Mesodermal cell (in vitro differentiated cells): Measurements from ENCODE around the gene SDK1.

Source experiments
- H3K27ac ChIP-seq: 2 replicates; pipeline ENCODE4 v1.7.0; 2013; ENCODE audit warnings: mild to moderate bottlenecking, low read depth, low read length, moderate library complexity; ENCODE audit not compliant: severe bottlenecking
- H3K36me3 ChIP-seq: 2 replicates; pipeline ENCODE4 v1.7.1; 2013; ENCODE audit warnings: mild to moderate bottlenecking, low read length, moderate library complexity; ENCODE audit not compliant: control insufficient read depth, insufficient read depth
- H3K4me1 ChIP-seq: one replicate; pipeline ENCODE4 v1.7.1; 2013; ENCODE audit warnings: mild to moderate bottlenecking, low read length; ENCODE audit not compliant: insufficient read depth, control insufficient read depth, poor library complexity, severe bottlenecking
- H3K4me3 ChIP-seq: 2 replicates; pipeline ENCODE4 v1.7.0; 2013; ENCODE audit warnings: low read length, control low read depth, mild to moderate bottlenecking; ENCODE audit not compliant: insufficient read depth, poor library complexity, severe bottlenecking; ENCODE audit errors: extremely low read depth
- H3K9me3 ChIP-seq: 2 replicates; pipeline ENCODE4 v1.7.1; 2013; ENCODE audit warnings: mild to moderate bottlenecking, low read length, moderate library complexity; ENCODE audit not compliant: control insufficient read depth
- WGBS, 2 experiments: methylation state at CpG; one replicate each; pipeline ENCODE4 v1.1.5; 2013; ENCODE audit warnings: missing lambda C conversion rate in 2 of 2; ENCODE audit not compliant: insufficient coverage in 2 of 2; 5-methylcytosine and 5-hydroxymethylcytosine counted together

The SDK1 gene

DNA sequence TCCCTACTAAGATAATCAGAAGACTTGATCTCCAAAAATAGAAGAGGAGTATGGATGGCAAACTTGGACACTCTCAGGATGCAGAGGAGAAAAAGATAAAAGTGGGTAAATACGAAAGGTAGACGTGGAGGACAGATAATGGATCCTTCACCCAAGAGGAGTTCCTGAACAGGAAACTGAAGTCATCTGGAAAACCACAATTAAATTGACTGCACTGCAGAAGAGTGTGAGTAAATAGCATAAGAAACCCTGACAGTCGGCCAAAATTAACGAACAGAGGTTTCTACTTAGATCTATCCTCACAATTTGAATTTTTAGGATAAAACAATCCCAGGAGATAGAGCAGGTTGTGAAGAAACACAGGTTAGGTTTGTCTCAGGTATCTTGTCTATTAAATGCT lies 70.5 kb downstream of the SDK1 start:
- WGBS, 2 experiments, result 88 to 91% methylated on average over 2 to 4 of the region's 4 CpGs

DNA sequence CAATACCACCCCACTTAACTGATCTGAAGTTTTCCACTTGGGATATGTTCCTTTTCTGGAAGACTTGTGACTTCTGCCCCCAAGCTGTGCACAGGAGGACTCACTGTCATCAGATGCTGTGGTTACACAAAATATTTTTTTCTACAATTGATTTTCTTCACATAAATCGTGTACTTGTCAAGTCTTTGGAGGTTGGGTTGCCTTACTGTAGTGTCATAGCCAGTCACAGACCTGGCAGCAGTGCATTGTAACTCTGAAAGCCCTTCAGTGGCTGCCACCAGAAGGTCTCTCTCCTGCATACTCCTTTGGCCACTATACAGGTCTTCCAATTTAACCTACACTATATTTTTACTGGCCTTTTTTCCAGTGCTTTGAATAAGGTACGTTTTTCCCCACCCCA lies 73.2 kb downstream of the SDK1 start:
- Histone ChIP-seq H3K9me3 (no peaks in the 10 kb centered on the region), H3K27ac (no peak overlapping the region), H3K36me3 (no peaks in the 10 kb centered on the region), H3K4me1 (no peaks in the 10 kb centered on the region), H3K4me3 (no peak overlapping the region)
- WGBS, 2 experiments, result 43 to 85% methylated on average over 1 of the region's 2 CpGs

More for the DNA sequence above, 70.5 kb downstream of the SDK1 start:
- Histone ChIP-seq H3K4me1 (no peaks in the 10 kb centered on the region), H3K36me3 (no peaks in the 10 kb centered on the region), H3K9me3 (no peaks in the 10 kb centered on the region), H3K4me3 (no peak overlapping the region), H3K27ac (no peak overlapping the region)

DNA sequence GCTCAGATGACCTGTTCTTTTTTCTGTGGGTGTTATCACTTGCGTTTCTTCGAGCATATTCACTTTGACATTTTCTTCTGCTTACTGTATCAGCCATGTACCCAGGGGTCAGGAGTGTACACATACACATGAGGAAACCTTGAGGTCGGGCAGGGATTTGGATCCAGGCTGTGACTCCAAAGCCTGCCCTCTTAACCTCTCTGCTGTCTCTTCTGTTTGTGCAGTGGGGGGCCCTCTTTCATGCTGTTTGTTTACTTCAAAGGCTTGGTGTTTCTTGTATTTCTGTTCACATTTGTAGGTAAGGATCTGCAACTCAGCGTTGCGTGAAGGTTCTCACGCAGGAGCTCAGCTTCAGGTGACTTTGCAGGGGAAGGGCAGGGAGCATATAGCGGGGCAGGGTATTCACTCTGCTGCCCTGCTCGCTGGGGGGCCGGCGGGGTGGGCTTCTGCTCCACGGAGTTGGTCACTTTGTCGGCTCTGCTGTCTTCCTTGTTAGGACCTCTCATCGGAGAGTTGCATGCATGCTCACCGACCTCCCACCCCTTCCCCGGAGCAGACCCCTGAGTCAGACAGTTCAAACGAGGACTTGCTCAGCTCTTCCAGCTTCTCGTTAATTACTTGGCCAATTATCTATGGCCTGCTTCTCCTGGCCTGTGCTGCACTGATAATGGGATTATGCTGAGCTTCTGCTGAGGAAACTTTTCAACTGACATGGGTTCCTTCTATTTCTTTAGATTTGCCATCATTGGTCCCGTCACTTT lies 77.5 kb downstream of the SDK1 start:
- Histone ChIP-seq H3K36me3 (no peaks in the 10 kb centered on the region), H3K9me3 (no peaks in the 10 kb centered on the region), H3K4me3 (no peak overlapping the region), H3K4me1 (no peaks in the 10 kb centered on the region), H3K27ac (no peak overlapping the region)
- WGBS, 2 experiments, result 82 to 85% methylated on average over 15 to 16 of the region's 18 CpGs

DNA sequence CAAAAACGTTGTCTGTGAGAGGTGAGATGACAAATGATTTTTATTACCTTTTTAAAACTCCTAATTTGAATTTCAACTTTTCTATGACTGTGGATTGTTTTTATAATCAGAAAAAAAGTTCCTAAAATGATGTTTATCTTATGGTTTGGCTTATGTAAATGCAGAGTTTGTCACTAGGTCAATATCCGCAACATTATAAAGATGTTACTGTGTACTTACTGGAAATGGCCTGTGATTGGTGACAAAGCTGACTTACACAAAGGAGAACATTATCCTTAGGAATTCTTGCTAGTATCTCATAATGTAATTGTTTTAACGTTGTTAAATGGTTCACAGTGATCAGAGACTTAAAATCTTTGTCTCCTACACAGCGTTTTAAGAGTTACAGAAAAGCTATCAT lies 79.0 kb downstream of the SDK1 start:
- H3K36me3 ChIP-seq, result no peaks in the 10 kb centered on the region
- no peaks in the 10 kb centered on the region for H3K4me1 ChIP-seq
- 84 to 90% methylated on average over 2 of the region's 4 CpGs for WGBS, 2 experiments
- H3K9me3 ChIP-seq, result no peaks in the 10 kb centered on the region
- no peak overlapping the region for H3K4me3 ChIP-seq
- no peak overlapping the region for H3K27ac ChIP-seq

DNA sequence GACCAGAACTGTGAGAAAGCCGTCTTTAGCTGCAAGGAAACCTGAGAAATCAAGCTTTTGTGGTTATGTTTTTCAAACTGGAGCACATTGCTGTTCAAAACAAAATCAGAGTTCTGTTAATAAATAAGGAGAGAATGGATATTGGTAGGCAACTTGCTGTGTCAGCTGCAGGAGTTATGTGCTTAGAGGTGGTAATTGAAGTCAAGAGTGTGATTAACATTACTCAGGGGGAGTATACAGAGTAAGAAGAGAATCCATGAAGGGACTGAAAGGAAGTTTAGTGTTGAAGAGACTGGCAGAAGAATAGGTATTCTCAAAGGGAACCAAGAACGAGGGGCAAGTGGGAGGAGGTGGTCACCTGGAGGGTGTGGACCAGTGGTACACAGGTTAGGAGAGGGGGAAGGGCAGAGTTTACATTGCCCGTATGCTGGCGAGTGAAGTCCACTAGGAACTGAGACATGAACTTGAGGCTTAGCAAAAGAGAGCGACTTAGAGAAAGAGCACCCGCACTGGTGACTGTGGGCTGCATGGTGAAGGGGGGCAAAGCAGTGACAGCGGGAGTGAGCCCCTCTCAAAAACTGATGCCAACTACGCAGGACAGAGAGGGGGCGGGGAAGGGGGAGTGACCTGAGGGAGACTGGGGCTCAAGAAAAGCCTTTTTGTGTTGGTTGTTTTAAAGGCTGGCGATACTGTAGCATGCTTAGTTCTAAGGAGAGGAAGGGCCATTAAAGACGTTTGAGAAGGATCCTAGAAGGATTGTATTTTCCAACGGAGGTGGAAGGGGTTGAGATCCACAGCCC lies 80.0 kb downstream of the SDK1 start:
- Histone ChIP-seq H3K27ac (no peak overlapping the region), H3K36me3 (no peaks in the 10 kb centered on the region), H3K4me1 (no peaks in the 10 kb centered on the region), H3K9me3 (no peaks in the 10 kb centered on the region), H3K4me3 (no peak overlapping the region)
- 75 to 83% methylated on average over 11 to 12 of the region's 12 CpGs for WGBS, 2 experiments

DNA sequence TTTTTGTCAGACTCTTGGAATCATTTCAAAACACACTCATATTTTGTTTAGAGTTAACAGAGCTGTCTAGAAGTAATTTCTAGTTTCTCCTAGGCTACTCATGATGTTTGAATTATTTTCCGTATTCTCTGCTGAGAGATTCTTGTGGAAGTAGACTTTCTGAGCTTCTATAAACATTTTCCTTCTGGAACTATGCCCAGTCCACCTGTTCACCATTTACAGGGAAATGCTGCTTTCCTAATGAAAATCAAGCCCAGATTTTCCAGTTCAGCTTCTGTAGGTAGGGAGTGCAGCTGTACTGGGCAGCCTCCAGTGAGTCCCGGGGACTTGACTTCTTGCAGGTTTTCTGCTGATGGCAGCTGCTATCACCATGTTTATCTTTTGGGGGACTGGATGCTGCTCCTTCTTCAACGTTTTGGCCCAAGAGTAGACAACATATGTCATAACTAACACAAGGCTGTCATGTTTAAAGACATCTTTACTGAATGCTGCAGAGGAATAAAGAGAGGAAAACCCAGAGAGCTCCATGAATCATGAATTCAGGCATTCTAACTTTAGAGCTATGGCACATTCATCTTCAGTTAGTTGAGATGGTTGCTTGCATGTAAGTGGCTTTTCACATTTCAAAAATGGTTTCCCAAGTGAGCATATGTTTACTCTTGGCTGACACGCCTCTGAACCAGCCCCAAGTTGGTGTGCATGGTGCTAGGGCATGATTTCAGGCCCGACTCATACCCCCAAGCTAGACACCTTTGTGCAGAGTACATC lies 85.6 kb downstream of the SDK1 start:
- Histone ChIP-seq H3K27ac (no peak overlapping the region), H3K4me1 (no peaks in the 10 kb centered on the region), H3K4me3 (no peak overlapping the region), H3K9me3 (no peaks in the 10 kb centered on the region), H3K36me3 (no peaks in the 10 kb centered on the region)
- WGBS, 2 experiments, result 49 to 59% methylated on average over 2 to 3 of the region's 5 CpGs

DNA sequence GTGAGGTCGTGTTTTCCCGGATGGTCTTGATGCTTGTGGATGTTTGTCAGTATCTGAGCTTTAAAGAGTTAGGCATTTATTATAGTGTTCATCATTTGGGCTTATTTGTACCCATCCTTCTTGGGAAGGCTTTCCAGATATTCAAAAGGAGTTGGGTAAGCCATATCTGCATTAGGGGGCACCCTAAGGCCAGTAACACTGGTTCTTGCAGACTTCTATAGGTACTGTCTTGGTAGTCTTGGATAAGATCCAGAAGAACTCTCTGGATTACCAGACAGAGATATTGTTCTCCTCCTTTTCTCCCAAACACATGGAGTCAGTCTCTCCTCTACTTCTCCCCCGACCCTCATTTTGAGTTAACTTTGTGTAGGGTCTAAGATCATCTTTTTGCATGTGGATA lies 92.8 kb downstream of the SDK1 start:
- WGBS, 2 experiments, result 79 to 100% methylated on average over 1 to 2 of the region's 3 CpGs
- H3K9me3 ChIP-seq, result peaks cover 7% of the 10 kb centered on the region
- no peaks in the 10 kb centered on the region for H3K4me1 ChIP-seq
- H3K4me3 ChIP-seq, result no peak overlapping the region
- H3K27ac ChIP-seq, result no peak overlapping the region
- no peaks in the 10 kb centered on the region for H3K36me3 ChIP-seq

DNA sequence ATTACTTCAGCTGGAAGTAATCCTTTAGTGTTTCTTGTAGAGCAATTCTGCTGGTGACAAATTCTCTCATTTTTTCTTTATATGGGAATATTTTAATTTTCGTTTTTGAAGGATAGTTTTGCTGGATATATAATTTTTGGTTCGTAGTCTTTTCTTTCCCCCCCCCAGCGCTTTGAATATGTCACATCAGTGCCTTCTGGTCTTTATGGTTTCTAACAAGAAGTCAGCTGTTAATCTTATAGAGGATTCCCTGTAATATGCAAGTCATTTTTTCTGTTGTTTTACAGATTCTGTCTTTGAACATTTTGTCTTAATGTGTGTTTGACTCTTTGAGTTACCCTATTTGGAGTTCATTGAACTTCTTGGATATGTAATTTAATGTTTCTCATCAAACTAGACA lies 96.3 kb downstream of the SDK1 start:
- WGBS, 2 experiments, result no CpG with 5 or more reads among the region's 3 CpGs

DNA sequence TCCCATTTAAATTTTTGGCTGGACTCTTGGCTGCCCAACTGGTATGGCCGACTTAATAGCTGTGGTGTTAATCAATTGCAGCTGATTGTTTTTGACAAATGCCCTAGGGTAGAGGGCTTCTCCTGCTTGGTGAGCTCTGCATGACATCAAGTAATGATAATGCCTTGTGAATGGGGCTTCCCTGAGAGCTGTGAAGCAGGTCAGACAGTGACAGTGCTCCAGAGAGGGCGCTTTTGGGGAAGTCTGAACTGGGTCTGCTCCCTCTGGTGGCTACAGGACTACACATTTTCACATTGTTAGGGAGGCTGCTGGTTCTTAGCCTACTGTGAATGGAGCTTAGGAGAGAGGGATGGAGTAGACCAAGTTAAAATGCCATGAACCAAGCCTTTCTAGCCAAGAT lies 98.8 kb downstream of the SDK1 start:
- WGBS, 2 experiments, result 20 to 27% methylated on average over 1 to 2 of the region's 2 CpGs
- peaks cover 7% of the 10 kb centered on the region for H3K9me3 ChIP-seq

More for the DNA sequence above, 96.3 kb downstream of the SDK1 start:
- H3K36me3 ChIP-seq, result no peaks in the 10 kb centered on the region
- H3K27ac ChIP-seq, result no peak overlapping the region
- no peak overlapping the region for H3K4me3 ChIP-seq
- peaks cover 7% of the 10 kb centered on the region for H3K9me3 ChIP-seq
- no peaks in the 10 kb centered on the region for H3K4me1 ChIP-seq

DNA sequence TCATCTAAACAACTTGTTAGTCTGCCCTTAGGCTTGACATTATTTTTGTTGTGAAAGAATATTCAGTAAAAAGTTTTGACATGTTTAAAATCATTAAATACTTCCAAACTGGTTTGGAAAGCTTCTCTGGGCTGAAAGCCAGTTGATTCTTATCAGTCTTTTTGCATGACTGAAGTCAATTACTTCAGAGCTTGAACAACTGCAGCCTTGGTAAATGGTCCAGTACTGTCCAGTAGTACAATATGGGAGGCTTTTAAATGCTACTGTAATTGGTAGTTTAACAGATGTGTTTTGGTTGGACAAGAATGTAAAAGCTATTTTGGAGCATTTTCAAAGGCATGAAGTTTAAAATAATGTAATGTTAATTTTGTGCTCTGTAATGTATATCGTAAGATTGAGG lies 103.4 kb downstream of the SDK1 start:
- no peaks in the 10 kb centered on the region for H3K4me1 ChIP-seq
- H3K4me3 ChIP-seq, result no peak overlapping the region
- WGBS, 2 experiments, result 89 to 91% methylated on average over 1 of the region's 1 CpG
- H3K36me3 ChIP-seq, result no peaks in the 10 kb centered on the region
- no peak overlapping the region for H3K27ac ChIP-seq
- no peaks in the 10 kb centered on the region for H3K9me3 ChIP-seq

More for the DNA sequence above, 98.8 kb downstream of the SDK1 start:
- no peak overlapping the region for H3K4me3 ChIP-seq
- no peaks in the 10 kb centered on the region for H3K36me3 ChIP-seq
- H3K4me1 ChIP-seq, result no peaks in the 10 kb centered on the region
- no peak overlapping the region for H3K27ac ChIP-seq
